DLD1 (cell line): ENCODE measurements around the gene VEPH1.

Experiments used
- in situ Hi-C: cut with HindIII; loops from 2 replicates; pipeline ENCODE4 v1.10.0; 2017; ENCODE audit warnings: low sequenced_read_pairs

Gene VEPH1

GRCh38 chr3:157441102-157441624 is 62.1 kb downstream of the VEPH1 start:
- in situ Hi-C loops, result no loop called here

- in situ Hi-C loops, result no loop called here
Observed at GRCh38 chr3:157438194-157438730, 65.0 kb downstream of the VEPH1 start.

DNA sequence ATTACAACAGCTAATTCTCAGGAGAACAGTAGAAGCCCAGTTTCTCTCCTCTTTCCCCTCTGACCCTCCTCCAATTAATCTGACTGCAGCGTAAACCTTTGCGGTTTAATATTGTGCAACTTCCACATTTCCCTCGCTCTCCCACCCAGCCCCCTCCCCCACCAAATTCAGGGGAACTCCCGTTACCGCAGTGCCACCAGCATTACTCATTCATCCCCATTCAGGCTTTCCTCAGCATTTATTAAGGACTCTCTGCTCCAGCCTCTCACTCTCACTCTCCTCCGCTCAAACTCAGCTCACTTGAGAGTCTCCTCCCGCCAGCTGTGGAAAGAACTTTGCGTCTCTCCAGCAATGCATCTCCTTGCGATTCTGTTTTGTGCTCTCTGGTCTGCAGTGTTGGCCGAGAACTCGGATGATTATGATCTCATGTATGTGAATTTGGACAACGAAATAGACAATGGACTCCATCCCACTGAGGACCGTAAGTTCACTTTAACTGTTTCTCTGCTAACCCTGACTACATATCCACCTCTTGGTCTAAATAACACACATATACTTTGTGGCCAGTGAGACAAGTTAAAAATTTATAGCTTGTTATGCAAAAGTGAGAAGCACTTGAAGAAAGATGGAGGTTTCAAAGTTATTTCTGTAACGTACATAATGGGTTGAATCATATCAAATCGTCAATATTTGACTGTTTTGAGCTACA is 66.5 kb downstream of the VEPH1 start, which contains the start of gene PTX3:
Gene PTX3, plus strand, starts transcription at position 268 of the 709 bp plus-strand sequence. Its CDS starts 84 bp downstream, at position 352.
- in situ Hi-C loops, result no loop called here

GRCh38 chr3:157429708-157430107 is 73.5 kb downstream of the VEPH1 start:
- in situ Hi-C loops, result no loop called here

DNA sequence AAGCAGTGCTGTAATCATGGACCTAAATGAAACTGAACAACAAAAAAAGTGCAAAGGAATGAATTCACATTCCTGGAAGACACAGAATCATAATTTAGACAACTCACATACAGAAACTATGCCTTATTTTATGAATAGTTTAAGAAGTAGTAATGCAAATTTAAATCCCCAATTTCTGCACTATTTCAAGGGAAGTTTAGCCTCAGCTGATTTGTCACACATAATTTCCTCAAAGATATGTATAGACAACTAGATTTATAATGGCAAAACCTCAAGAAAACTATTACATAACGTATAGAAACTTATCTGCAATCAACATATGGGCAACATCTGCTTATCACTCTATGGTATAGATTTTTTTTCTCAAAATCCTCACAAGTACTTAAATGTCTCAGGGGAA is 74.4 kb downstream of the VEPH1 start:
- in situ Hi-C loops, result no loop called here

DNA sequence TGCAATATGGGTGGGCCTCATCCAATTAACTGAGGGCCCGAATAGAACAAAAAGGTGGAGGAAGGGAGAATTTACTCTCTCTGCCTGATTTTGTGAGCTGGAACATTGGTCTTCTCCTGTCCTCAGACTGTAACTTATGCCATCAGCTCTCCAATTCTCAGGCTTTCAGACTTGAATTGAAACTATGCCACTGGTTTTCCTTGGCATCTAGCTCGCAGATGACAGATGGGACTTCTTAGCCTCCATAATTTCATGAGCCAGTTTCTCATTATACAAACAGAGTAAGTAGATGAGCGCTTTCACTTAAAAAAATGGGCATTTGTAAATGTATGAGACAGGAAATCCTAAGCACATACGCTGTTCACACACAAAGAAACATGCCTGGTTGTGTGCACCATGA is 75.3 kb downstream of the VEPH1 start:
- in situ Hi-C loops, result no loop called here

DNA sequence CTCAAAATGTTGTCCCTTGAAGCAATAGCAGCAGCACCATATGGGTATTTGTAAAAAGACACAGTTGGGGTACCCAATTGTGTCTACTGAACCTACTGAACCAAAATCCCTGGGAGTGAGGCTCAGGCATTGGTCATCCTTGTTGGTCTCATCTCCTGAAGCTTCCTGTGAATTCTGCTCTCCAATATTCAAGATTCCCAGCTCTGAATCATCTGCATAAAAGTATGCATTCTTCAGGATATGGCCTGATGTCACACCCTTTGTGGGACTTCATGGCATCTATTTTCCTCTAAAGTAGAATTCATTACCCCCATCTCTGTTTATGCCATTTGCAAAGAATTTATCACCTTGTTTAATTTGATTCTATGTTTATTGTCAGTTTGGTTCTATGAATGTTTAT is 79.9 kb downstream of the VEPH1 start:
- in situ Hi-C loops, result no loop called here

DNA sequence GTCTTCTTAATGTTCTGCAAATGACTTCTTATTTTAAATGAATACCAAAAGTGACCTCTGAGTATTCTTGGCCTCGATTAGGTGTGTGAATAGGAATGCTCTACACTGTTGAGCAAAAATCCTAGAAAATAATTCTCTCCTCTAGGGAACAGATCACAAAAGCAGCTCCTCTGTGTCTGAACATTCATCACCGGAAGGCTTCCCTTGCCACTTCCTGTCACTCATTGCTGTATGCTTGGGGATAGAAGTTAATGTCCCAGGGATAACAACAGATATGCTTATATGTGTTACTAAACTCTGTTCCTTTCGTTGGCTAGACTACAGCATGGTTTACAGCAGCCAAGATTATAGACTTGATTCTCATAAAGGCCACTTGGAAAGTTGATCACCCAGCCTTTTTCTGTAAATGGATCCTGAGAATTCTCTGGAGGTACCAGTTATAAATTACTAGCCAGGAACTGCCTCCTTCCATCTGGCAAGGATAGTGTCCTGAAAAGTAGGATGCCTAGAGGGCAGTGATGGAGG is 82.5 kb downstream of the VEPH1 start:
- in situ Hi-C loops, result no loop called here

- in situ Hi-C loops, result no loop called here
Observed at GRCh38 chr3:157418104-157418503, 85.1 kb downstream of the VEPH1 start.

GRCh38 chr3:157417247-157417646 is 86.0 kb downstream of the VEPH1 start:
- in situ Hi-C loops, result no loop called here

DNA sequence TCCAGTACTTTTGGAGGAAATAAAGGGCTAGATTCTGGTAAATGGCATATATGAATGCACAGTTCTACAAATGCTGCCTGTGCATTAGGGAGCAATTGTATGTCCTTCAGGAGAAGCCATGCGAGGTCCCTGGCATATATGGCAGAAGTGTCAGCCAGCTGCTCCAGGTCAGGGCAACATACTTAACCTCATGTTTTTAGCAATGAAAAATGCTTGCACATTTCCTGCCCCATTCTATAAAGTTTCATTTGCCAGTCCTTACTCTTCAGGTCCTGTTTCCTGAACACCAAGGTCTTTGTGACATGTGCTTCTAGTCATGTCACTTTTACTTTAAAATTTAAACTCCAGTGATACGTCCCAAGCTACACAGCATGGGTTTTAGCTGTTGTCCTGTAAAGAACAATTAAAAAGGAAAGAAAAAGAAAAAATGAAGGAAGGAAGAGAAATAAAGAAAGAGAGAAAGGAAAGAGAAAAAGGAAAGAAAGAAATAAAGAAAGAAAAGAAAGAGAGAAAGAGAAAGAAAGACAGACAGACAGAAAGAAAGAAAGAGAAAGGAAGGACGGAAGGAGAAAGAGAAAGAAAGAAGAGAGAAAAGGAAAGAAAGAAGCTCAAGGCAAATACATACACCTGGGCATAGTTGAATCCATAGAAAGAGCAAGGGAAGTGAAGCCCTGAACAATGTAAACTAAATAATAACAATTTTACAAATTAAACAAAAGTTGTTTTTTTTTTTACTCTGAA is 86.7 kb downstream of the VEPH1 start:
- in situ Hi-C loops, result no loop called here

DNA sequence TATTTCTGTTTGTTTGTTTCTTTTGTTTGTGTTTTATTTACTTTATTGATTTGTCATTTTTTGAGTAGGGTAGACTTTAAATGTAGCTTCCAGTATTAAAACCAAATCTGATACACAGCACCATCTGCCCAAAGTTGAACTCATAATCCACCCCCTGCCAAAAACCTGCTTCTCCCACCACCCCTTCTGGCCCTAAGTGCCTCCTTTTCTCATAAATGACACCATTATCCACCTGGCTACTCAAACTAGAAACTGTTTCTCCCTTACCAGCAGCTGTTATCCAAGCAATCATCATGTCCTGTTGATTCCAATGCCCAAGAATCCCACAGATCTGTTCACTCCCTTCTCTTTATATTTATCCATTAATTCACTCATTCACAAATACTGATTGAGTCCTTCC is 88.4 kb downstream of the VEPH1 start:
- in situ Hi-C loops, result no loop called here

GRCh38 chr3:157412323-157412855 is 90.8 kb downstream of the VEPH1 start:
- in situ Hi-C loops, result no loop called here

DNA sequence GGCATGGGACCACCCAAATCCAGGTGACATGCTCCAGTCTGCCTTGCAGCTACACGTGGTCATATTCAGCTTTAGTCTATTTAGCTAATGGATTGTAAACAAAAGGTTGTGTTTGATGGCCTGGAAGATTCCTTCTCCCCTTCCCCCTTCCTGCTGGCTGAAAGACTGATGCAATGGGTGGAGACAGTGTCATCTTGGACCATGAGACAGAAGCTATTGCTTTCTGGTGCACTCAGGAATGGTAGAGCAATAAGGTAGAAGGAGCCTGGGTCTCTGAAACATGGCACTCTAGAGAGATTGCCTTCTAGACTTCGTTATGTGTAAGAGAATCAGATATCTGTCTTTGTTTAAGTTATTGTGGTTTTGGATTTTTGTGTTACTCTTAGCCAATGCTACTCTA is 92.3 kb downstream of the VEPH1 start:
- in situ Hi-C loops, result no loop called here

DNA sequence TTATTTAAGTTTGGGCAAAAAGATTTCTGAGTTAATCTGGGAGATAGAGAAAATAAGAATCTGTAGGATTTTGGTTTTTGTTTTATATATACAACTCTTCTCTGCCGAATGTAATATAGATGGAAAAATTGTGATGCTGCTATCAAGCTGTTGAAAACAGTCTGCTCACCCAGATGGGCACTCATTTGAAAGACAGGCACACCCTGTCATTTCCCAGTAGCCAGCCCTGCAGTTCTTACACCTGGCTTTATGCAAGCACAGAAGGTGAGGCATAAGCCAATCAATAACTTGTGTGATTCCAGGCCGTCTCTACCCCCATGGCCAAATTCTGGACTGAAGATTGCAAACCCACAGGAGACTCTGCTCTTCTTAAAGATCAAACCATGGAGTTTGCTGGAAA is 93.7 kb downstream of the VEPH1 start:
- in situ Hi-C loops, result no loop called here

DNA sequence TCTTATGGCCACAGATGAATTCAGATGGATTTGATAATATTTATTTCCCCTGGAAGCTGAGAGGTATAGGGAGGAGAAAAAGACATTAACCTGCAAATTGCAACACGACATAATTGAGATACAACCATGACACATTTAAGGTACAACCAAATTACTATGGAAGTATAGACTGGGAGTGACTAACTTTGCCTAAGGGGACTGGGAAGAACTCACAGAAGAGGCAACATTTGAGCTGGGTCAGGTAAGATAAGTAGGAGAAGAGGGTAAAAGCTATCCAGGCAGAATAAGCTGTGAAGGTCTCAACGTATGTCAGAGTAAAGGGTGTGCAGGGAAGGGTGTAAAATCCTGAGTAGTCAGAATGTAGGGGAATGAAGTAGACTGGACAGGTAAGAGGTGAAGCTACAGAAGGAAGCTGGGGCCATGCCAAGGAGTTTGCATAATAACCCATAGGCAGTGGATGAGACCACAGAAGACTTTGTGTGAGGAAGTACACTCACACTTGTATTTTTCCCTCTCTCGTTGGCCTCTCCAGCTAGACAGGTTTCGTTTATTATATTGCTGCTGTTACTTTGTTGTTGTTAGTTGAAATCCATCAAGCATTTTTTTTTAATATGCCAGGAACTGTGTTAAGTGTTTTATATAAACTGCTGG is 94.6 kb downstream of the VEPH1 start:
- in situ Hi-C loops, result no loop called here

GRCh38 chr3:157407769-157408168 is 95.4 kb downstream of the VEPH1 start:
- in situ Hi-C loops, result no loop called here

- in situ Hi-C loops, result no loop called here
Observed at GRCh38 chr3:157406394-157406793, 96.8 kb downstream of the VEPH1 start.

DNA sequence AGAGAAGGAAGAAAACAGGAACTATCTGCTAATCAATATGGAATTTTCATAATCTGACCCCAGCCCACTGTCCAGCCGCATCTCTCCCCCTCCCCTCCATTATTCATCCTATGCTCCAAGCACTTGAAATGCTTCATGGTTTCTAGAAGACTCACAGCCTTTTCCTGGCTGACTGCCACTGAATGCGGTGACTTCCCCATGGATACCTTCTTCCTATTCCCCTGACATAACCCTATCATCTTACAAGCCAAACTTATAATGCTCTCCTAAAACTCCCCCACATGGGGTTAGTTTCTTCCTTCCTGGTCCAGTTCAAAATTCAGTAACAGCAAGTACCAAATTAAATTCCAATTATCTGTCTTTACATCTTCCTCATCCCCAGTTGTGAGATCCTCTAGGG is 97.8 kb downstream of the VEPH1 start:
- in situ Hi-C loops, result no loop called here

DNA sequence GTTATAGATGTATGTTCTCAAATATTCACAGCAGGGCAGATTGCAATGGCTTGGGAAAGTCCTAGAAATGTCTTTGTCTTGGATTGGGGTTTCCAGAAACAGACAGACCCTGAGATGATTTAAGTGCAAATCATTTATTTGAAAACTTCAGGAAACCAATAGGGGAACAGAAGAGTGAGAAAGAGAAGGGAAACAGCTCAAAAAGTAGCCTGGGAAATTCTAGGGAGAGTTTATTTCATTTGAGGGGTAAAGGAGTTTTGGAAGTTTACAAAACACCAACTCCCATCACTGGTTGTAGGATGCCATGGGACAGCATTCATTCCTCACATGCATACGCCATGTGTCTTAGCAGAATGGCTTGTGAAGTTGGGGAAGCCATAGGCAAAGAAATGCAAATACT is 98.8 kb downstream of the VEPH1 start:
- in situ Hi-C loops, result no loop called here

DNA sequence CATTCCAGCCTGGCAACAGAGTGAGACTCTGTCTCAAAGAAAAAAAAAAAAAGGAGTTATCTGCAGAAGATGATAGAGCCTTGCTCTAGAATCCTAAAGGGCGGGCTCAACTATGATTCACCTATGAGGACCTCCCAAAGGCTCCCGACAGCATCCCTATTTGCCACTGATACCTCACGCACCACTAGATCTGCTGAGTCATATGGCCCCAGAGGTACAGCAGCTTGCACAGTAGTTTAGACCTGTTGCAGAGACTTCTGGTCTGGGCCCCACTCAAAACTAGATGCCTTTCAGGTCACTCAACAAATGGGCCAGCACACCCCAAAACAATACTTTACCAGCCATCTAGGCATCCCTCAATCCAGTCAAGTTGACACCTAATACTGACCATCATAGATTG is 104.6 kb downstream of the VEPH1 start:
- in situ Hi-C loops, result no loop called here
